ENCODE data around the gene TBX10.

DNA sequence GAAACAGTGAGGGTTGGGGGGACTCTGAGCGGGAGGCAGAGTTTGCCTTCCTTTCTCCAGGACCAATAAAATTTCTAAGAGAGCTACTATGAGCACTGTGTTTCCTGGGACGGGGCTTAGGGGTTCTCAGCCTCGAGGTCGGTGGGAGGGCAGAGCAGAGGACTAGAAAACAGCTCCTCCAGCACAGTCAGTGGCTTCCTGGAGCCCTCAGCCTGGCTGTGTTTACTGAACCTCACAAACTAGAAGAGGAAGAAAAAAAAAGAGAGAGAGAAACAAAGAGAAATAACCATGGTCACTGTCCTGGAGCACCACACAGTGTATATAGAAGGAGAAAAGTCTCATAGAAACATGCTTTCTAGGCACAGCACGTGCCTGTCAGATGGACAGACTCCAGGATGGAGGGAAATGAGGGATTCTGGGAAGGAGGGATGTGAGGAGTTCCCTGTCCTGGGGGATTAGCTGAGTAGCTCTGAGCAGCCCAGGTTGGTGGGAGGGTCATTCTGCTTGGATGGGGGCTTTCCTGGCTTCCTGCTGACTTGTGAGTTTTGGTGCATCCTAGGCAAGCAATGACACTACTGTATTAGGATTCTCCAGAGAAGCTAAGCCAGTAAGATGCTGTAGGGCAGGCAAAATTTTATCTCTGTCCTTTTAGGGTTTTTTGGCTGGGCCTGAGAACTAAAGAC, 52.9 kb downstream of the TBX10 start:
- TF ChIP-seq CTCF (IDR thresholded peaks at IDR 0.05) (no peak), POLR2A (IDR thresholded peaks at IDR 0.05) (no peak)
